ENCODE measurements around the gene DLG2.

DLG2 gene

GRCh38 chr11:83723999-83724398 lies 1903.1 kb downstream of the DLG2 start:
- DNase-seq (ENCODE audit: low read depth in 2 of 2): no peak

DNA sequence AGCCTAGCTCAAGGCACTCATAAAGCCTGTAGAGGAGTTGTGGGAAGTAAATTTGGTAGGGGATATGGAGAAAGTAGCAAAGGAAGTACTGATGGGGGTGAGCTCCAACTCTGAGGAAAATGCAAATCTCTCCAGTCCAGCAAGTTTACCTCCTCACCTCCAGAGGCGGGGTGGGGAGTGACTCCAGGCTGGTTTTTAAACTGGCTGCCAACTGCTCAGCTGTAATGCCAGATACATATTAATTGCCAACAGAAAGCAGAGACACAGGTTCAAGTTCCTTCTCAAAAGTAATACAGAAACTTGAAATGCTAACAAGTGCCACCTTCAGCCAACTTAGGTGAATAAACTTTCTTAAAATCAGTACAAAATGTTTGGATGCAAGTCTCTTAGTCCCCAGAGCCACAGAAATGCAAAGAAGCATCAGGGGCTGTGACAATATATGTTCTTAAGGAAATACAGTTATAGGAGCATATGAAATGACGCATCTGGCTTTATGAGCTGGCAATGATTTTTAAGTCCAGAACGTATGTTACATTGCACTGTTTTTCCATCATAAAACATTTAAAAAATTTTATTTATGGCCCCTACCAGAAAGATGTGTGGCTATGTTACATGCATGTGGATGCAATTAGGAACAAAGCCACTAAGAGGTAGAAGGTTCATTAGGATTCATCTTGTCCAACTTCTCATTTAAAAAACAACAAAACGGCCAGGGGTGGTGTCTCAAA lies 1904.6 kb downstream of the DLG2 start:
- no peak for DNase-seq (ENCODE audit: low read depth in 2 of 2)

DNA sequence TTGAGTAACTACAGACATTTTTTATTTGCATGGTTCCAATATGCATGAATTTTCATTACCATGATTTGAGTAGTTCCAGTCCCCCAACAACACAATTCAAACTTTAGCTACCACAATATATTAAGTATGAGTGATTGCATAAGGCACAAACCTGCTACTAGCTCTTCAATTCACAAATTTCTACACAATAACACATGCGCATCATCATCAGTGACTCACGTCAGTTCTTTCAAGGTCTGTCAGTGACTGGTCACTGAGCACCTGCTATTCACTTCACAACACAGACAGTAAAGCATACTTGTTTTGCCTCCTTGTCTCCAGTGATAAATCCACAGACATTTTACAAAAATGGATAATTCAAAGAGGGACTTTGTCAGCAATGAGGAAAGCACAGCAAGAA lies 1905.9 kb downstream of the DLG2 start:
- no peak for DNase-seq (ENCODE audit: low read depth in 2 of 2)

DNA sequence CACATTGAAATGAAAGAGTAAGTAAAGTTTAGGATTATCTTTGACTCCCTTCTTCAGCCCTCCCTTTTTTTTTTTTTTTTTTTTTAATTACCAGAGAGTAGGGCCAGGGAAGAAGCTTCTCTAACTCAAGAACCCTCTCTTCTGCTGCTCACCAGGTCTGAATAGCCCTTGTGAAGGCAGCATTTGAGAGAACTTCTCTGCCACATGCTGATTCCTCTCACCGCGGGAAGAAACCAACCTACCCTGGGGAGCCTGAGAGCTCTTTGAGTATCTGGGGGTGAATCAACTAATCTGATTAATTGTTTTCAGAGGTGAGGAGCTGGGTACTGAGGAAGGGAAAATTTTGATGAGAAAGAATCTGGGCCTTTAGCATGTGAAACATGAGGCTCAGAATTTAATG lies 1906.5 kb downstream of the DLG2 start:
- DNase-seq (ENCODE audit: low read depth in 2 of 2): no peak

DNA sequence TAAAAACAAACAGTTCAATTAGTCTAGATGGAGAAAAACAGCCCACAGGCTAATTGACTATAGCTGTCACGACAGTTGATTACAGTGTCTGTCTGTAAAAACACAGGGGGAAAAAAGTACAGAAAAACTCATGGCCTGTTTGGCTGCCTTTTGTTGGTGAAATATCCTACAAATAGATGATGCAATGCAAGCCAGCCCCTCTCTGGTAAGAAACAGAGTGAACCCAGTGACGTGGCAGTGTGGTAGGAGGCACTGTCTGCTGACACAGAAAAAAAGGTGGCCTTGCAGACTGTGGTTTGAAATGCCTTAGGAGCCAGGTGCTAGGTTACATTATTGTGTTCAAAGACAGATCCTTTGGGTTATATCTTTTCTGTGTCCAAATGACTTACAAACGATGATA lies 1909.6 kb downstream of the DLG2 start:
- no peak for DNase-seq (ENCODE audit: low read depth in 2 of 2)

- no peak for DNase-seq (ENCODE audit: low read depth in 2 of 2)
These were observed 1911.1 kb downstream of the DLG2 start for GRCh38 chr11:83715927-83716535.

- no peak for DNase-seq (ENCODE audit: low read depth in 2 of 2)
These were observed 1913.4 kb downstream of the DLG2 start for GRCh38 chr11:83713708-83714107.

DNA sequence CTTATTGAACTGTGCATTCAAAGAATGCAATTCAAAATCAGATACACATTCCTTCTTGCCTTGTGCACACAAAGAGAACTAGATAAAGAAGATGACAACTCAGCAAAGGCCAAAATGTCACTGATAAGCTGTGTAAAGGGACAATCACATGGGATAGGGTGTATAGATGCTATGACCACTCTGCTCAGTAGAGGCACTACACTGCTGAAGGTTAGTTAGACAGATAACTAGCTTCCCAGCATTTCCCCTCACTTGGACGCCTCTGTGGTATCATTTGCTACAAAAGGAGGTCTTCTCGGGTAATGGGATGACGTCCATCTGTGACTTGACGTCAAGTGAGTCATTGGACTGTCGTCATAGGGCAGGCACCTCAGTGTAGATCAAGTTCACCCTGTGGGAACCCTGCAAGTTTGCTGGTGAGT lies 1916.0 kb downstream of the DLG2 start:
- no peak for DNase-seq (ENCODE audit: low read depth in 2 of 2)

DNA sequence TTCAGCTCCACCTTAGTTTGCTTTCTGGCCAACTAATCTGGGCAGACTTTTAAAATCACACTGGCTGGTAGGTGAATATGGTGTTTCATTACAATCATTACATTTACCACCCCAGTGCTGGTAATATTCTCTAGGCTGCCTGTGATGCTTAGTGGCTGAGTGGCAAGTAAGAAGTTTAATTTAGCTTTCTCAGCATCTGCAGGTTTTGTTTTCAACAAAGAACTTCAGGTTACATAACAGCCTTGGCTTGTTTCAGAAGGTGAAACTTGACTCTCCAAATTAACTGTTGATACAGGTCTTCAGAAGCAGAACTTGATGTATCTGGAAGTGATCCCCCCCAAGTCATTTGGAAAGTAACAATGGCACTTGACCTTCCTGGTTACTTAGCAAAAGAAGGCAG lies 1917.7 kb downstream of the DLG2 start:
- no peak for DNase-seq (ENCODE audit: low read depth in 2 of 2)

- no peak for DNase-seq (ENCODE audit: low read depth in 2 of 2)
These were observed 1920.6 kb downstream of the DLG2 start for GRCh38 chr11:83706566-83706965.

DNA sequence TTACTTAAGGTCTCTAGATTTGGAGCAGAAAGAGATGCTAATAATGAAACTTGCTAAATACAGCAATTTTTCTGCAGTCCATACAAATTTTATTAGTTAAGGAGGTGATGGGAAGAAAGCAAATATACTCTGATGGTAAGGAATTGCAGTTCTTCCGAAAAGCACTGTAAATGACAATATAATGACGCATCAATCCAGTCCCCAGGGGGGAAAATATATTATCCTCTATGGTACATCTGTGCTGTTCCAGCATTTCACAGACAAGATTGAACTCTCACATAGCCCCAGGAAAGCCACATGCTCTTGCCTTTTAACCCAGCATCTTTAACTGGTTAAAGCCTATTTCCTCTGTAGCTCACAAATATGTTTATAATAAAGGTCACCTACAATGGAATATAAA lies 1924.3 kb downstream of the DLG2 start:
- no peak for DNase-seq (ENCODE audit: low read depth in 2 of 2)

GRCh38 chr11:83697518-83697917 lies 1929.6 kb downstream of the DLG2 start:
- no peak for DNase-seq (ENCODE audit: low read depth in 2 of 2)

GRCh38 chr11:83695046-83695445 lies 1932.1 kb downstream of the DLG2 start:
- DNase-seq (ENCODE audit: low read depth in 2 of 2): no peak

GRCh38 chr11:83694191-83694910 lies 1932.8 kb downstream of the DLG2 start:
- no peak for DNase-seq (ENCODE audit: low read depth in 2 of 2)

- no peak for DNase-seq (ENCODE audit: low read depth in 2 of 2)
These were observed 1933.7 kb downstream of the DLG2 start for GRCh38 chr11:83693306-83693992.

DNA sequence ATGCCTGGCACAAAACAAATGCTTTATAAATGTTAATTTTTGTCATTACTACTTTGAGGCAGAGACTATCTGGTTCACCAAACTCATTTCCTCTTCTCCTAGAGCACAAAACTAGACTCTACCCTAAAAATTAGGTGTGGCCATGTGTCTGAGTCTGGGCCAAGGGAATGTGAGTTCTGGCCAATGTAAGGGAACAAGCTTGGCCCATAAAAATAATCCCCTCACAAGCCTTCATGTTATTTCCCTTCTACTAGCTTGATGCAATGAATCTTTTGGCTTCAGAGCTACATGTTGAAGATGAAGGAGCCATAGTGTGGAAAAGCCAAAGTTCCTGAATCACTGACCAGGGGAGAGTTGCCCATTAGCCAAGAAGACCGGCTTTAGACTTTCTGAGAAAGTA lies 1934.5 kb downstream of the DLG2 start:
- DNase-seq (ENCODE audit: low read depth in 2 of 2): no peak

GRCh38 chr11:83691451-83691950 lies 1935.6 kb downstream of the DLG2 start:
- no peak for DNase-seq (ENCODE audit: low read depth in 2 of 2)

DNA sequence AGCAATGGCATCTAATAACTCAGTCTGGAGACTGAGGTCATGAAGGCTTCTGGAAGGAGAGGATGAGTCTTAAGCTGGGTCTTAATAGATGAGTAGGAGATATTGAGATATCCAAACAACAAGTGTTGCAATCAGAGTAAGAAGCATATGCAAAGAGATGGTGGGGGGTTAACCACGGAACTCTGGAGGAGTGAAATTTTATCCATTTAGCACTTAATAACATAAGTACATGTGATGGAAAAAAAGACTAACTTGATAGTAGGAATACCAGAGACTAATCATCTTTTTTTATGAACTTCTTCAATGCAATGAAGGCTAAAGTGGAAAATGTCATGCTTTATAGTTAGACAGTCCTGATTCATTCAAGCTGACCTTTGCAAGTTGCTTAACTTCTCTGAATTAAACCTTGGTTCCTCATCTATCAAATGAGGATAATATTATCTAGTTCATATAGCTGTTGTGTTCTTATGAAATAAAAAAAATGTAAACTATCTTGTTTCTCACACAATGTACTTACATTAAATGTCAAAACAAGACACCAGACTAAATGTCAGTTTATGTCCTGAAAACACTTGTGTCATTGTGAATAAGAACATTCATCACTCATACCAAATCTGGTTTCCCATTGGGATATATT lies 1937.9 kb downstream of the DLG2 start:
- no peak for DNase-seq (ENCODE audit: low read depth in 2 of 2)

- no peak for DNase-seq (ENCODE audit: low read depth in 2 of 2)
These were observed 1939.4 kb downstream of the DLG2 start for GRCh38 chr11:83687787-83688186.

DNA sequence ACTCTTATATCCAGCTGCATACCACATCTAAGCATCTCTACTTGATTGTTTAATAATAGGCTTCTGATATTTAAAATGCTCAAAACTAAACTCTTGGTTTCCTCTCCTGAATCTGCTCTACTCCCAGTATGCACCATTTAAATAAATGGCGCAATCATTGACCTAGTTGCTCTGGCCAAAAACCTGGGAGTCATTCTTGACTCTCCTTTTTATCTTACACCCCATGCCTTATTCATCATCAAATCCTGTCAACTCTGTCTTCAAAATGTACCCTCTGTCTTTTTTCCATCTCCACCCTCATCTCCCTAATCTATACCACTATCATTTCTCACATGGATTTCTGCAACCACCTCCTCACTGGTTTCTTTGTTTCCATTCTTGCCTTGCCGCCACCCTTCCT lies 1941.4 kb downstream of the DLG2 start:
- DNase-seq (ENCODE audit: low read depth in 2 of 2): no peak

- DNase-seq (ENCODE audit: low read depth in 2 of 2): no peak
These were observed 1943.1 kb downstream of the DLG2 start for GRCh38 chr11:83684071-83684470.

DNA sequence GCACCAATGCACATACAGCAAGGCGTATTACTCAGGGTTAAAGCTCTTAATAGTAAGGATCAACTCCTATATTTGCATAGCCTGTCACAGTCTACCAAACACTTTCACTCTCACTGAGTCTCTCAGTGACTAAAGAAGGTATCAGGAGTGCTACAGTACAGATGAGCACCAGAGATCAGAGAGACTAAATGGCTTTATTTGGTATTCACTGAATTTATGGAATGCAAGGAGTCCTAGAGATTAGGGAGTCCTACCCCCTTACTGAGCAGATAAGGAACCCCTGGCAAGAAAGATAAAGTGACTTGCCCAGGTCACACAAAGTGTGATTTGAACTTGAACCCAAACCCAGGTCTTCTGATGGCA lies 1944.6 kb downstream of the DLG2 start:
- DNase-seq (ENCODE audit: low read depth in 2 of 2): no peak
